A549 (cell line): ENCODE measurements around the gene CXCR3. TPM values are rescaled to one million over a fixed set of nuclear protein-coding genes. Genes with fewer than 3 reads are reported as not detected.

ENCODE experiments used
- ATAC-seq, 2 experiments: fragments of 200-7000 bp in 1 of 2; fragments of >200 bp in 1 of 2; cut with Nextera tagmentation in 1 of 2; cut with Tn5 transposase in 1 of 2; 3 replicates each; pipeline versions ENCODE4 v1.8.0 to v1.9.1; 2018 to 2020; ENCODE audit warnings: mild to moderate bottlenecking in 1 of 2, moderate library complexity in 1 of 2
- CTCF ChIA-PET: fragments of 300-600 bp; sonication (Branson Sonifier 250); formaldehyde crosslinking; extraction: SDS; loops from one replicate; lab custom pipeline; 2021; ENCODE audit warnings: antibody characterized with exemption, inconsistent platforms; lab: Yijun Ruan, JAX
- POLR2A ChIA-PET: fragments of 350-600 bp; formaldehyde crosslinking; extraction: SDS; loops from one replicate; lab custom pipeline; 2021; ENCODE audit warnings: antibody characterized with exemption, inconsistent platforms; lab: Yijun Ruan, JAX
- DNase-seq, 2 experiments: peaks; one replicate each; pipeline versions ENCODE4 v3.0.0 to v3.0.0-alpha.2; 2011 to 2016; ENCODE audit warnings: low read depth in 1 of 2, low spot score in 1 of 2
- FAIRE-seq: peaks from 2 replicates; lab custom pipeline; 2011; peaks lifted over from hg19 to GRCh38; lab: Jason Lieb, UNC
- H3K27ac ChIP-seq, 2 experiments: fragments of >200 bp; sonication (Bioruptor Twin); formaldehyde crosslinking; 3 replicates each; pipeline ENCODE4 v1.5.1; 2016 to 2017
- H3K4me1 ChIP-seq: fragments of >200 bp; sonication (Bioruptor Twin); formaldehyde crosslinking; 3 replicates; pipeline ENCODE4 v1.6.1; 2016
- H3K4me2 ChIP-seq: fragments of >200 bp; sonication (Bioruptor Twin); formaldehyde crosslinking; 3 replicates; pipeline ENCODE4 v1.6.1; 2016
- H3K4me3 ChIP-seq: fragments of >200 bp; sonication (Bioruptor Twin); formaldehyde crosslinking; 3 replicates; pipeline ENCODE4 v1.5.1; 2016
- H3K9me3 ChIP-seq: fragments of >200 bp; sonication (Bioruptor Twin); formaldehyde crosslinking; 3 replicates; pipeline ENCODE4 v1.6.1; 2016
- CBX2 ChIP-seq: fragments of 200-600 bp; sonication (generic); IDR thresholded peaks from 2 replicates; pipeline ENCODE4 v1.6.1; 2016; ENCODE audit warnings: low read depth, mild to moderate bottlenecking, borderline replicate concordance
- CBX8 ChIP-seq: fragments of 200-600 bp; sonication (generic); IDR thresholded peaks from 2 replicates; pipeline ENCODE4 v1.6.1; 2016
- CHD2 ChIP-seq: fragments of 150-350 bp; IDR thresholded peaks from 2 replicates; pipeline ENCODE4 v1.6.1; 2014; ENCODE audit warnings: low read length; ENCODE audit not compliant: partially characterized antibody
- E2F6 ChIP-seq: IDR thresholded peaks from 2 replicates; pipeline ENCODE4 v1.6.1; 2012; ENCODE audit warnings: low read depth, borderline replicate concordance
- EHMT2 ChIP-seq: fragments of 200-600 bp; sonication (generic); IDR thresholded peaks from 2 replicates; pipeline ENCODE4 v1.6.1; 2016; ENCODE audit warnings: antibody characterized with exemption, low read depth, mild to moderate bottlenecking, moderate library complexity
- ELK1 ChIP-seq: fragments of 150-350 bp; IDR thresholded peaks from 2 replicates; pipeline ENCODE4 v1.6.1; 2014; ENCODE audit warnings: low read depth, mild to moderate bottlenecking, low read length
- FOSL2 ChIP-seq, 2 experiments: fragments of 450-650 bp in 1 of 2; fragments of >200 bp in 1 of 2; sonication (Bioruptor Twin) in 1 of 2; formaldehyde crosslinking; IDR thresholded peaks; 2 replicates each; pipeline versions ENCODE4 v1.5.0 to v1.6.1; 2016 to 2020; ENCODE audit warnings: mild to moderate bottlenecking in 1 of 2, moderate library complexity in 1 of 2
- HDAC2 ChIP-seq: fragments of 200-600 bp; sonication (generic); IDR thresholded peaks from 2 replicates; pipeline ENCODE4 v1.6.1; 2016
- HOXB13 ChIP-seq: fragments of 250-450 bp; sonication (Bioruptor Pico); IDR thresholded peaks from 2 replicates; pipeline ENCODE4 v1.5.0; 2020; ENCODE audit warnings: low read depth, mild to moderate bottlenecking, moderate library complexity
- HOXB5 ChIP-seq: fragments of 250-450 bp; sonication (Bioruptor Pico); IDR thresholded peaks from 2 replicates; pipeline ENCODE4 v1.5.0; 2020; ENCODE audit warnings: mild to moderate bottlenecking, moderate library complexity
- KDM5A ChIP-seq: fragments of 200-600 bp; sonication (generic); IDR thresholded peaks from 2 replicates; pipeline ENCODE4 v1.6.1; 2016; ENCODE audit warnings: antibody characterized with exemption, mild to moderate bottlenecking
- MAFK ChIP-seq: fragments of 450-650 bp; IDR thresholded peaks from 2 replicates; pipeline ENCODE4 v1.6.1; 2014; ENCODE audit not compliant: partially characterized antibody
- MAZ ChIP-seq: fragments of 150-350 bp; IDR thresholded peaks from 2 replicates; pipeline ENCODE4 v1.6.1; 2014; ENCODE audit warnings: antibody characterized with exemption, low read depth, low read length, borderline replicate concordance
- RAD21 ChIP-seq, 2 experiments: fragments of >200 bp in 1 of 2; sonication (Bioruptor Twin) in 1 of 2; formaldehyde crosslinking in 1 of 2; IDR thresholded peaks in 1 of 2; conservative IDR thresholded peaks in 1 of 2; 2 replicates in 1 of 2; 3 replicates in 1 of 2; pipeline ENCODE4 v1.6.1; 2012 to 2018; ENCODE audit warnings: inconsistent platforms in 1 of 2
- RCOR1 ChIP-seq: fragments of 150-350 bp; IDR thresholded peaks from 2 replicates; pipeline ENCODE4 v1.6.1; 2014; ENCODE audit warnings: antibody characterized with exemption, low read length, low read depth
- RFX5 ChIP-seq: fragments of 450-650 bp; IDR thresholded peaks from 2 replicates; pipeline ENCODE4 v1.7.1; 2014; ENCODE audit warnings: antibody characterized with exemption, mild to moderate bottlenecking, moderate library complexity
- SMC3 ChIP-seq: fragments of >200 bp; sonication (Bioruptor Twin); formaldehyde crosslinking; IDR thresholded peaks from 3 replicates; pipeline ENCODE4 v1.6.1; 2018; ENCODE audit warnings: inconsistent platforms
- ZC3H11A ChIP-seq: fragments of 450-650 bp; IDR thresholded peaks from 2 replicates; pipeline ENCODE4 v1.6.1; 2014; ENCODE audit warnings: antibody characterized with exemption, mild to moderate bottlenecking
- ZFP36 ChIP-seq: fragments of 450-650 bp; IDR thresholded peaks from 2 replicates; pipeline ENCODE4 v1.6.1; 2014; ENCODE audit warnings: borderline replicate concordance; ENCODE audit not compliant: partially characterized antibody
- ZNF302 ChIP-seq: fragments of 250-450 bp; sonication (Bioruptor Pico); IDR thresholded peaks from 2 replicates; pipeline ENCODE4 v1.9.0; 2021; ENCODE audit warnings: inconsistent platforms, mild to moderate bottlenecking, moderate library complexity
- WGBS: methylation state at CpG from one replicate; pipeline ENCODE4 v1.1.6; 2017; ENCODE audit errors: missing lambda C conversion rate; 5-methylcytosine and 5-hydroxymethylcytosine counted together
- polyA plus RNA-seq, 4 experiments: library from polyadenylated mRNA; depleted of rRNA in 3 of 4; stranded (reverse); fragments of >200 nt; fragmentation: RNase III in 1 of 4; extraction: RNeasy Plus Mini Kit Qiagen cat#74134 plus additional on column Dnase treatment in 1 of 4; gene quantifications; 2 replicates in 3 of 4; 3 replicates in 1 of 4; pipeline ENCODE4 v1.2.3, GENCODE V29; 2011 to 2017
- TF ChIP-seq, protein P1 (sequence below): fragments of >200 bp; sonication (Bioruptor Twin); formaldehyde crosslinking; IDR thresholded peaks from 3 replicates; pipeline ENCODE4 v1.5.1; 2016
- TF ChIP-seq, protein P2 (sequence below): fragments of 250-450 bp; sonication (Bioruptor Pico); IDR thresholded peaks from 2 replicates; pipeline ENCODE4 v1.5.0; 2021; ENCODE audit warnings: mild to moderate bottlenecking, moderate library complexity, borderline replicate concordance

Gene CXCR3
- polyA plus RNA-seq, 2 of the 4 experiments (the other 2 are of a cell fraction): not detected

GRCh38 chrX:71653344-71653743 is 35.0 kb upstream of the CXCR3 start:
- WGBS: 73% methylated on average over 2 of the region's 2 CpGs
- ChIA-PET POLR2A (no interaction called here), CTCF (no interaction called here)
- no peaks in the 10 kb centered on the region for H3K9me3 ChIP-seq
- TF ChIP-seq KDM5A (no peak), CBX2 (no peak), HDAC2 (no peak), SMC3 (no peak), HOXB13 (CRISPR knock-in tag) (no peak), ZFP36 (no peak), MAZ (no peak), ELK1 (no peak), HOXB5 (CRISPR knock-in tag) (no peak), E2F6 (no peak), EHMT2 (no peak), ZC3H11A (no peak), RAD21 (conservative IDR thresholded peaks at IDR 0.05 in 1 of 2, IDR thresholded peaks at IDR 0.05 in 1 of 2) (no peak), ZNF302 (no peak), CHD2 (no peak), FOSL2 (IDR thresholded peaks at IDR 0.05) (no peak), FOSL2 (CRISPR knock-in tag; IDR thresholded peaks at IDR 0.05) (no peak), RCOR1 (no peak)
- TF ChIP-seq, protein P1, sequence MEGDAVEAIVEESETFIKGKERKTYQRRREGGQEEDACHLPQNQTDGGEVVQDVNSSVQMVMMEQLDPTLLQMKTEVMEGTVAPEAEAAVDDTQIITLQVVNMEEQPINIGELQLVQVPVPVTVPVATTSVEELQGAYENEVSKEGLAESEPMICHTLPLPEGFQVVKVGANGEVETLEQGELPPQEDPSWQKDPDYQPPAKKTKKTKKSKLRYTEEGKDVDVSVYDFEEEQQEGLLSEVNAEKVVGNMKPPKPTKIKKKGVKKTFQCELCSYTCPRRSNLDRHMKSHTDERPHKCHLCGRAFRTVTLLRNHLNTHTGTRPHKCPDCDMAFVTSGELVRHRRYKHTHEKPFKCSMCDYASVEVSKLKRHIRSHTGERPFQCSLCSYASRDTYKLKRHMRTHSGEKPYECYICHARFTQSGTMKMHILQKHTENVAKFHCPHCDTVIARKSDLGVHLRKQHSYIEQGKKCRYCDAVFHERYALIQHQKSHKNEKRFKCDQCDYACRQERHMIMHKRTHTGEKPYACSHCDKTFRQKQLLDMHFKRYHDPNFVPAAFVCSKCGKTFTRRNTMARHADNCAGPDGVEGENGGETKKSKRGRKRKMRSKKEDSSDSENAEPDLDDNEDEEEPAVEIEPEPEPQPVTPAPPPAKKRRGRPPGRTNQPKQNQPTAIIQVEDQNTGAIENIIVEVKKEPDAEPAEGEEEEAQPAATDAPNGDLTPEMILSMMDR: no peak
- TF ChIP-seq, protein P2, sequence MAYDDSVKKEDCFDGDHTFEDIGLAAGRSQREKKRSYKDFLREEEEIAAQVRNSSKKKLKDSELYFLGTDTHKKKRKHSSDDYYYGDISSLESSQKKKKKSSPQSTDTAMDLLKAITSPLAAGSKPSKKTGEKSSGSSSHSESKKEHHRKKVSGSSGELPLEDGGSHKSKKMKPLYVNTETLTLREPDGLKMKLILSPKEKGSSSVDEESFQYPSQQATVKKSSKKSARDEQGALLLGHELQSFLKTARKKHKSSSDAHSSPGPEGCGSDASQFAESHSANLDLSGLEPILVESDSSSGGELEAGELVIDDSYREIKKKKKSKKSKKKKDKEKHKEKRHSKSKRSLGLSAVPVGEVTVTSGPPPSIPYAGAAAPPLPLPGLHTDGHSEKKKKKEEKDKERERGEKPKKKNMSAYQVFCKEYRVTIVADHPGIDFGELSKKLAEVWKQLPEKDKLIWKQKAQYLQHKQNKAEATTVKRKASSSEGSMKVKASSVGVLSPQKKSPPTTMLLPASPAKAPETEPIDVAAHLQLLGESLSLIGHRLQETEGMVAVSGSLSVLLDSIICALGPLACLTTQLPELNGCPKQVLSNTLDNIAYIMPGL: no peak
- no peak for FAIRE-seq
- no peaks in the 10 kb centered on the region for H3K4me1 ChIP-seq
- H3K4me2 ChIP-seq: no peak overlapping the region
- ATAC-seq: no peak
- H3K27ac ChIP-seq: no peak overlapping the region
- DNase-seq: no peak
- H3K4me3 ChIP-seq: no peak overlapping the region

DNA sequence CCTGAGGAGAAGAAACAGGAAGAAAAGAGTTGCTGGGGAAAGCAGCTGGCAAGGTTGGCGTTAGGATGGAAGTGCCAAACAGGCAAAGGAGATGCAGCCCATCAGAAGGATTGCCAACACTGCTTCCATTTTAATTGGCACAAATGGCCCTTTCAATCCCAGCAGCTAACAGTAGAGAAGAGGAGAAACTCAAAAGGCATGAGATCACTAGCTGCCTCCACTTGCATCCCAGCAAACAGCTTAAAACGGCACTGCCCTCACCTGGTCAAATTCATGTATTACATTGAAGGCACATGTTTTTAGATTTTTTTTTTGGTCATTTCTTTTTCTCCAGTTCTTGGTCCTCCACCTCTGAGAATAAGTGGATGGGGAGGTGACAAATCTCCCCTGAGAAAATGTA is 34.1 kb upstream of the CXCR3 start:
- H3K4me1 ChIP-seq: no peaks in the 10 kb centered on the region
- H3K9me3 ChIP-seq: no peaks in the 10 kb centered on the region
- no peak overlapping the region for H3K4me2 ChIP-seq
- POLR2A ChIA-PET: no interaction called here
- CTCF ChIA-PET: interaction anchor here (0.6 to 1.4 kb wide), 5 partner anchors 10 to 670 kb away, joined by 3 to 7 read pairs (median 3); no protein-coding TSS in a partner anchor
- ATAC-seq (peak; percentile 74 to 79), DNase-seq (peak; percentile 39 to 61), FAIRE-seq (no peak)
- no peak overlapping the region for H3K27ac ChIP-seq
- peak; percentile 36; the same call in 2 of the 3 replicates for TF ChIP-seq SMC3
- TF ChIP-seq MAFK: no peak
- TF ChIP-seq CBX8: no peak
- no peak for TF ChIP-seq RFX5
- TF ChIP-seq, protein P1: peak; percentile 55
- peak; percentile 64 to 72 for TF ChIP-seq RAD21 (conservative IDR thresholded peaks at IDR 0.05 in 1 of 2, IDR thresholded peaks at IDR 0.05 in 1 of 2)
- WGBS: 35% methylated on average over 2 of the region's 2 CpGs
- H3K4me3 ChIP-seq: no peak overlapping the region
